HepG2 (cell line): ENCODE results near the gene ZKSCAN4. TPM values are rescaled to one million over a fixed set of nuclear protein-coding genes. Genes with fewer than 3 reads are reported as not detected.

ENCODE experiments used
- ATM ChIP-seq: fragments of 450-650 bp; IDR thresholded peaks from 2 replicates; pipeline ENCODE4 v1.7.1; 2017; ENCODE audit warnings: mild to moderate bottlenecking, borderline replicate concordance
- CTCF ChIP-seq: sonication (generic); formaldehyde crosslinking; IDR thresholded peaks from 2 replicates; pipeline ENCODE4 v1.5.0; 2020; ENCODE audit warnings: mild to moderate bottlenecking, missing genetic modification reagents, moderate library complexity
- ELF3 ChIP-seq: IDR thresholded peaks from 2 replicates; pipeline ENCODE4 v1.6.1; 2016; ENCODE audit warnings: missing genetic modification reagents, missing compliant biosample characterization
- FOSL2 ChIP-seq: sonication (generic); formaldehyde crosslinking; IDR thresholded peaks from 2 replicates; pipeline ENCODE4 v1.4.0; 2020; ENCODE audit warnings: missing genetic modification reagents
- HNRNPL ChIP-seq: fragments of 200-400 bp; formaldehyde crosslinking; IDR thresholded peaks from 2 replicates; pipeline ENCODE4 v1.6.1; 2017; ENCODE audit warnings: mild to moderate bottlenecking, low read depth, low read length
- KDM2A ChIP-seq: sonication (generic); formaldehyde crosslinking; IDR thresholded peaks from 2 replicates; pipeline ENCODE4 v1.4.0; 2020; ENCODE audit warnings: low read depth, missing genetic modification reagents, borderline replicate concordance
- KLF16 ChIP-seq, 2 experiments: sonication (generic) in 1 of 2; formaldehyde crosslinking in 1 of 2; IDR thresholded peaks; 2 replicates each; pipeline versions ENCODE4 v1.6.1 to v1.8.0; 2016 to 2023; ENCODE audit warnings: missing genetic modification reagents in 2 of 2, missing compliant biosample characterization in 1 of 2
- MIXL1 ChIP-seq: IDR thresholded peaks from 2 replicates; pipeline ENCODE4 v1.6.1; 2016
- REXO4 ChIP-seq: sonication (generic); formaldehyde crosslinking; IDR thresholded peaks from 2 replicates; pipeline ENCODE4 v1.8.0; 2022; ENCODE audit warnings: missing genetic modification reagents, mild to moderate bottlenecking, borderline replicate concordance
- SIN3A ChIP-seq: IDR thresholded peaks from 2 replicates; pipeline ENCODE4 v1.6.1; 2011; ENCODE audit warnings: low read depth, mild to moderate bottlenecking, control low read depth, low read length, borderline replicate concordance
- SP5 ChIP-seq: IDR thresholded peaks from 2 replicates; pipeline ENCODE4 v1.6.1; 2016; ENCODE audit warnings: low read depth, borderline replicate concordance
- ZFP62 ChIP-seq: sonication (generic); formaldehyde crosslinking; IDR thresholded peaks from 2 replicates; pipeline ENCODE4 v1.4.0; 2020; ENCODE audit warnings: missing genetic modification reagents
- ZFP90 ChIP-seq: sonication (generic); formaldehyde crosslinking; IDR thresholded peaks from 2 replicates; pipeline ENCODE4 v1.8.0; 2022; ENCODE audit warnings: missing genetic modification reagents, mild to moderate bottlenecking, inconsistent platforms, borderline replicate concordance
- ZNF317 ChIP-seq: sonication (generic); formaldehyde crosslinking; IDR thresholded peaks from 2 replicates; pipeline ENCODE4 v1.5.0; 2020; ENCODE audit warnings: mild to moderate bottlenecking, missing genetic modification reagents
- ZNF687 ChIP-seq: sonication (generic); formaldehyde crosslinking; IDR thresholded peaks from 2 replicates; pipeline ENCODE4 v1.5.1; 2020; ENCODE audit warnings: mild to moderate bottlenecking, missing genetic modification reagents, moderate library complexity
- polyA plus RNA-seq, 8 experiments: library from polyadenylated mRNA; depleted of rRNA in 3 of 8; stranded (reverse) in 7 of 8; unstranded in 1 of 8; fragments of >200 nt; fragmentation: Illumina TruSeq in 4 of 8; extraction: Trizol in 4 of 8; gene quantifications; 2 replicates each; pipeline versions ENCODE4 v1.2.1 to v1.2.3, GENCODE V29; 2011 to 2016; ENCODE audit warnings: low read depth in 4 of 8, missing spikeins in 1 of 8, mixed read lengths in 1 of 8; ENCODE audit not compliant: insufficient read depth in 1 of 8
- total RNA-seq, 5 experiments: library from RNA; depleted of rRNA; stranded (reverse); fragments of >200 nt; fragmentation: Illumina TruSeq; extraction: Trizol; gene quantifications; 2 replicates each; pipeline ENCODE4 v1.2.3, GENCODE V29; 2016; ENCODE audit warnings: low read depth in 1 of 5
- TF ChIP-seq, protein P1 (sequence below): sonication (generic); formaldehyde crosslinking; conservative IDR thresholded peaks from 2 replicates; pipeline ENCODE4 v1.8.0; 2022; ENCODE audit warnings: mild to moderate bottlenecking, moderate library complexity, missing genetic modification reagents
- TF ChIP-seq, protein P2 (sequence below): sonication (generic); formaldehyde crosslinking; IDR thresholded peaks from 2 replicates; pipeline ENCODE4 v1.8.1; 2022; ENCODE audit warnings: mild to moderate bottlenecking, missing genetic modification reagents
- TF ChIP-seq, protein P3 (sequence below): sonication (generic); formaldehyde crosslinking; IDR thresholded peaks from 2 replicates; pipeline ENCODE4 v1.4.0; 2020; ENCODE audit warnings: missing genetic modification reagents, mild to moderate bottlenecking, borderline replicate concordance

Gene ZKSCAN4
- total and polyA plus RNA-seq, 2 of the 13 experiments (the other 11 are each of a cell fraction or from before 2014, with no cell fraction given), result 2.9 to 7.8 TPM

- TF ChIP-seq ZNF687 (CRISPR knock-in tag), result peak; percentile 84
- TF ChIP-seq SP5 (CRISPR knock-in tag), result peak; percentile 74; the same call in 1 of the 2 replicates
- TF ChIP-seq, protein P1, sequence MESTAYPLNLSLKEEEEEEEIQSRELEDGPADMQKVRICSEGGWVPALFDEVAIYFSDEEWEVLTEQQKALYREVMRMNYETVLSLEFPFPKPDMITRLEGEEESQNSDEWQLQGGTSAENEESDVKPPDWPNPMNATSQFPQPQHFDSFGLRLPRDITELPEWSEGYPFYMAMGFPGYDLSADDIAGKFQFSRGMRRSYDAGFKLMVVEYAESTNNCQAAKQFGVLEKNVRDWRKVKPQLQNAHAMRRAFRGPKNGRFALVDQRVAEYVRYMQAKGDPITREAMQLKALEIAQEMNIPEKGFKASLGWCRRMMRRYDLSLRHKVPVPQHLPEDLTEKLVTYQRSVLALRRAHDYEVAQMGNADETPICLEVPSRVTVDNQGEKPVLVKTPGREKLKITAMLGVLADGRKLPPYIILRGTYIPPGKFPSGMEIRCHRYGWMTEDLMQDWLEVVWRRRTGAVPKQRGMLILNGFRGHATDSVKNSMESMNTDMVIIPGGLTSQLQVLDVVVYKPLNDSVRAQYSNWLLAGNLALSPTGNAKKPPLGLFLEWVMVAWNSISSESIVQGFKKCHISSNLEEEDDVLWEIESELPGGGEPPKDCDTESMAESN (CRISPR knock-in tag), result 0 out of 2 replicates have a peak, but pooled peaks have one; percentile 29
- TF ChIP-seq FOSL2 (CRISPR knock-in tag), result no peak; the same call in 1 of the 2 replicates
- TF ChIP-seq KDM2A (CRISPR knock-in tag), result peak; percentile 97; the same call in 1 of the 2 replicates
- TF ChIP-seq ELF3 (CRISPR knock-in tag), result 0 out of 2 replicates have a peak, but pooled peaks have one; percentile 15
- TF ChIP-seq KLF16 (CRISPR knock-in tag; IDR thresholded peaks at IDR 0.05), result peak in 1 of 2 experiments; percentile 90; a peak in 2 of 4 replicates
- TF ChIP-seq ATM, result no peak
- TF ChIP-seq CTCF (CRISPR knock-in tag), result peak; percentile 39
- TF ChIP-seq REXO4, result no peak
- no peak for TF ChIP-seq ZFP62 (CRISPR knock-in tag)
- no peak; the same call in 1 of the 2 replicates for TF ChIP-seq MIXL1
- TF ChIP-seq ZNF317 (CRISPR knock-in tag), result no peak
- peak; percentile 83; the same call in 1 of the 2 replicates for TF ChIP-seq SIN3A
- TF ChIP-seq, protein P2, sequence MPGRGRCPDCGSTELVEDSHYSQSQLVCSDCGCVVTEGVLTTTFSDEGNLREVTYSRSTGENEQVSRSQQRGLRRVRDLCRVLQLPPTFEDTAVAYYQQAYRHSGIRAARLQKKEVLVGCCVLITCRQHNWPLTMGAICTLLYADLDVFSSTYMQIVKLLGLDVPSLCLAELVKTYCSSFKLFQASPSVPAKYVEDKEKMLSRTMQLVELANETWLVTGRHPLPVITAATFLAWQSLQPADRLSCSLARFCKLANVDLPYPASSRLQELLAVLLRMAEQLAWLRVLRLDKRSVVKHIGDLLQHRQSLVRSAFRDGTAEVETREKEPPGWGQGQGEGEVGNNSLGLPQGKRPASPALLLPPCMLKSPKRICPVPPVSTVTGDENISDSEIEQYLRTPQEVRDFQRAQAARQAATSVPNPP (CRISPR knock-in tag), result peak; percentile 54; the same call in 1 of the 2 replicates
- TF ChIP-seq, protein P3, sequence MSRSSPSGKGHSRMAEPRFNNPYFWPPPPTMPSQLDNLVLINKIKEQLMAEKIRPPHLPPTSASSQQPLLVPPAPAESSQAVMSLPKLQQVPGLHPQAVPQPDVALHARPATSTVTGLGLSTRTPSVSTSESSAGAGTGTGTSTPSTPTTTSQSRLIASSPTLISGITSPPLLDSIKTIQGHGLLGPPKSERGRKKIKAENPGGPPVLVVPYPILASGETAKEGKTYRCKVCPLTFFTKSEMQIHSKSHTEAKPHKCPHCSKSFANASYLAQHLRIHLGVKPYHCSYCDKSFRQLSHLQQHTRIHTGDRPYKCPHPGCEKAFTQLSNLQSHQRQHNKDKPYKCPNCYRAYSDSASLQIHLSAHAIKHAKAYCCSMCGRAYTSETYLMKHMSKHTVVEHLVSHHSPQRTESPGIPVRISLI (CRISPR knock-in tag), result no peak; the same call in 1 of the 2 replicates
- no peak for TF ChIP-seq HNRNPL
- TF ChIP-seq ZFP90 (CRISPR knock-in tag), result no peak; the same call in 1 of the 2 replicates
These were observed 29.4 kb upstream of the ZKSCAN4 start, which contains the start of gene PGBD1 (continued) for GRCh38 chr6:28281288-28282064.
